Osteoblast (primary cell): ENCODE data around the gene SPP2. TPM values are rescaled to one million over a fixed set of nuclear protein-coding genes. Genes with fewer than 3 reads are reported as not detected.

Source experiments
- DNase-seq: peaks from one replicate; pipeline ENCODE4 v3.0.0; 2011; ENCODE audit warnings: low spot score, mixed read lengths; ENCODE audit not compliant: insufficient read length; ENCODE audit errors: missing footprints
- H2AFZ ChIP-seq: 2 replicates; pipeline ENCODE4 v1.6.0; 2011; ENCODE audit warnings: mild to moderate bottlenecking, low read length
- H3K27ac ChIP-seq: 2 replicates; pipeline ENCODE4 v1.5.1; 2011; ENCODE audit warnings: mild to moderate bottlenecking, low read depth, low read length, moderate library complexity
- H3K27me3 ChIP-seq: 2 replicates; pipeline ENCODE4 v1.6.0; 2012; ENCODE audit warnings: mild to moderate bottlenecking, control low read depth, inconsistent platforms, low read length, moderate library complexity; ENCODE audit not compliant: insufficient read depth
- H3K36me3 ChIP-seq: 2 replicates; pipeline ENCODE4 v1.5.1; 2011; ENCODE audit warnings: mild to moderate bottlenecking, low read length, control low read depth, moderate library complexity; ENCODE audit not compliant: insufficient read depth
- H3K4me1 ChIP-seq: 2 replicates; pipeline ENCODE4 v1.5.1; 2011; ENCODE audit warnings: mild to moderate bottlenecking, low read length, control low read depth, moderate library complexity; ENCODE audit not compliant: insufficient read depth
- H3K4me2 ChIP-seq: 2 replicates; pipeline ENCODE4 v1.6.0; 2011; ENCODE audit warnings: mild to moderate bottlenecking, low read length; ENCODE audit not compliant: insufficient read depth
- H3K4me3 ChIP-seq: fragments of 200-600 bp; sonication (generic); 3 replicates; pipeline ENCODE4 v1.5.1; 2012; ENCODE audit warnings: mild to moderate bottlenecking, low read length, inconsistent platforms; ENCODE audit not compliant: insufficient read depth
- H3K79me2 ChIP-seq: 2 replicates; pipeline ENCODE4 v1.6.0; 2012; ENCODE audit warnings: mild to moderate bottlenecking, low read length, control low read depth, inconsistent platforms; ENCODE audit not compliant: insufficient read depth
- H3K9me3 ChIP-seq: 2 replicates; pipeline ENCODE4 v1.5.1; 2011; ENCODE audit warnings: low read depth, low read length, control low read depth
- H4K20me1 ChIP-seq: 2 replicates; pipeline ENCODE4 v1.6.0; 2012; ENCODE audit warnings: mild to moderate bottlenecking, low read length, control low read depth; ENCODE audit not compliant: insufficient read depth
- CTCF ChIP-seq: IDR thresholded peaks from 2 replicates; pipeline ENCODE4 v1.5.1; 2011; ENCODE audit warnings: mild to moderate bottlenecking, low read depth, low read length, moderate library complexity; ENCODE audit errors: extremely low read depth
- total RNA-seq: library from RNA; depleted of rRNA; stranded (reverse); fragments of >200 nt; gene quantifications from 2 replicates; pipeline ENCODE4 v1.2.3, GENCODE V29; 2012

The SPP2 gene
- total RNA-seq, 1 donor, result not detected

- no peaks in the 10 kb centered on the region for H3K36me3 ChIP-seq
- no peaks in the 10 kb centered on the region for H4K20me1 ChIP-seq
- DNase-seq, result no peak
- H3K9me3 ChIP-seq, result no peaks in the 10 kb centered on the region
- H3K4me1 ChIP-seq, result no peaks in the 10 kb centered on the region
- no peak overlapping the region for H3K27ac ChIP-seq
- H3K4me3 ChIP-seq, result no peak overlapping the region
- H2AFZ ChIP-seq, result no peak overlapping the region
- no peak overlapping the region for H3K4me2 ChIP-seq
- peaks cover 12% of the 10 kb centered on the region for H3K27me3 ChIP-seq
- no peaks in the 10 kb centered on the region for H3K79me2 ChIP-seq
- TF ChIP-seq CTCF, result no peak
These were observed 33.3 kb downstream of the SPP2 start for GRCh38 chr2:234083572-234084348.

- Histone ChIP-seq H3K36me3 (no peaks in the 10 kb centered on the region), H3K27me3 (peaks cover 18% of the 10 kb centered on the region), H3K4me1 (peaks cover 6% of the 10 kb centered on the region), H3K9me3 (no peaks in the 10 kb centered on the region), H3K27ac (no peak overlapping the region), H3K4me3 (no peak overlapping the region), H3K79me2 (no peaks in the 10 kb centered on the region), H4K20me1 (no peaks in the 10 kb centered on the region), H2AFZ (peak overlapping the region; percentile 27), H3K4me2 (peak overlapping the region; percentile 50)
- TF ChIP-seq CTCF, result no peak
- peak; percentile 76 for DNase-seq
These were observed 41.0 kb downstream of the SPP2 start for GRCh38 chr2:234091432-234091879.

GRCh38 chr2:234091883-234092282 lies 41.4 kb downstream of the SPP2 start:
- Histone ChIP-seq H4K20me1 (no peaks in the 10 kb centered on the region), H2AFZ (peak overlapping the region; percentile 27), H3K4me3 (no peak overlapping the region), H3K79me2 (no peaks in the 10 kb centered on the region), H3K36me3 (no peaks in the 10 kb centered on the region), H3K4me2 (peak overlapping the region; percentile 50), H3K27me3 (peaks cover 16% of the 10 kb centered on the region), H3K4me1 (peaks cover 6% of the 10 kb centered on the region), H3K9me3 (no peaks in the 10 kb centered on the region), H3K27ac (no peak overlapping the region)
- DNase-seq, result no peak
- TF ChIP-seq CTCF, result no peak

- no peak overlapping the region for H3K4me3 ChIP-seq
- peaks cover 6% of the 10 kb centered on the region for H3K4me1 ChIP-seq
- DNase-seq, result peak; percentile 68
- no peaks in the 10 kb centered on the region for H3K36me3 ChIP-seq
- no peak for TF ChIP-seq CTCF
- H3K27ac ChIP-seq, result no peak overlapping the region
- H3K4me2 ChIP-seq, result no peak overlapping the region
- H3K79me2 ChIP-seq, result no peaks in the 10 kb centered on the region
- no peak overlapping the region for H2AFZ ChIP-seq
- no peaks in the 10 kb centered on the region for H4K20me1 ChIP-seq
- H3K27me3 ChIP-seq, result peaks cover 14% of the 10 kb centered on the region
- no peaks in the 10 kb centered on the region for H3K9me3 ChIP-seq
These were observed 41.8 kb downstream of the SPP2 start for GRCh38 chr2:234092344-234092743.
